Chondrocyte (in vitro differentiated cells): Measurements from ENCODE around the gene ANKRD13C. TPM values are rescaled to one million over a fixed set of nuclear protein-coding genes. Genes with fewer than 3 reads are reported as not detected.
A peak's percentile ranks its signal among the peaks of the same experiment; 100 is the strongest.

ENCODE experiments used
- DNase-seq: peaks from one replicate; pipeline ENCODE4 v3.0.0; 2021; ENCODE audit warnings: mixed read lengths, low spot score
- H3K27ac Mint-ChIP-seq: one replicate; pipeline ENCODE4 v1.8.0; 2021; ENCODE audit warnings: mild to moderate bottlenecking, moderate library complexity, mixed read lengths; ENCODE audit not compliant: unreplicated experiment
- H3K27me3 Mint-ChIP-seq: 2 replicates; pipeline ENCODE4 v1.8.0; 2021; ENCODE audit warnings: low read depth, mixed read lengths
- H3K36me3 Mint-ChIP-seq: 2 replicates; pipeline ENCODE4 v1.8.0; 2021; ENCODE audit warnings: low read depth, mixed read lengths
- H3K4me1 Mint-ChIP-seq: 2 replicates; pipeline ENCODE4 v1.8.0; 2021; ENCODE audit warnings: low read depth, mild to moderate bottlenecking, mixed read lengths
- H3K4me3 Mint-ChIP-seq: one replicate; pipeline ENCODE4 v1.8.0; 2021; ENCODE audit warnings: mild to moderate bottlenecking, moderate library complexity, mixed read lengths; ENCODE audit not compliant: unreplicated experiment
- H3K9me3 Mint-ChIP-seq: 2 replicates; pipeline ENCODE4 v1.8.0; 2021; ENCODE audit warnings: low read depth, mixed read lengths
- total RNA-seq: library from RNA; stranded (reverse); gene quantifications from 3 replicates; pipeline ENCODE4 v1.2.1, GENCODE V29; 2021
- TF ChIP-seq, protein P1 (sequence below): fragments of 200-600 bp; sonication (generic); IDR thresholded peaks from 2 replicates; pipeline ENCODE4 v1.5.0; 2021; ENCODE audit warnings: antibody characterized with exemption, mild to moderate bottlenecking, moderate library complexity

The ANKRD13C gene
- total RNA-seq, 1 donor from 2014 or later: 19.4 TPM

DNA sequence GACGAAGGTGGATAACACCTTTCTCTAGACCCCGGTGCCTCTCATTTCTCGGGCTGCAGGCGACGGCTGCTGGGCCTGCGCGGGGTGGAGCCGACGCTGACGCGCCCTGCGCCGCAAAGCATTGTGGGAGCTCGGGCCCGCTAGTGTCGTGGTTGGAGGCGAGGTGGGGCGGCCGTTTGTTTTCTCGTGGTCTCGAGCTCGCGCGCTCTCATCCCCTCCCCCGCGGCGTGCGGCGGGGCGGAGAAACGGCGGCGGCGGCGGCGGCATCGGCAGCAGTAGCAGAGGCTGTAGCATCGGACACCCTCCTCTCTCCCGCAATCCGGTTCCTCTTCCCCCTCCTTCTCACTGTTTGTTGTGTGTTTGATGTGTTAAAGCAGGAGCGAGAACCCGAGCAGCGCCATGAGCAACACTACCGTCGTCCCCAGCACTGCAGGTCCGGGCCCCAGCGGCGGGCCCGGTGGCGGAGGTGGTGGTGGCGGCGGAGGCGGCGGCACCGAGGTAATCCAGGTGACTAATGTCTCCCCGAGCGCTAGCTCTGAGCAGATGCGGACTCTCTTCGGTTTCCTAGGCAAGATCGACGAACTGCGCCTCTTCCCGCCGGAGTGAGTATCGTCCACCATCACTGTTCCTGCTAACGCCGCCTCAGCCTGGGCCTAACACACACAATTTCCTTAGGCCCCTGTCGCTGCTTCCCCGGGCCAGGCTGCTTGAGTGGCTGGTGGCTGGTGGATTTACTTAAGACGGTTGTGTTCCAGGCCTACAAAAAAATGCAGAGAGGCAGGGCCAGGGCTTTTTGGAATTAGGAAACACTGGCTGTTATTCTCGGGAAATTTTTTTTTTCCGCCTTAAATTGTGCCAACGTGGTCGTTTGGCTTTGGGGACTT lies 133.0 kb downstream of the ANKRD13C start, which contains the start of gene SRSF11:
TSS of gene SRSF11 (plus strand) at position 143 of the 884 bp plus-strand sequence. CDS start at position 400, 257 bp downstream.
- Mint-ChIP-seq H3K36me3 (peaks cover 14% of the 10 kb centered on the region), H3K27ac (peak within 1 kb of the TSS; percentile 98), H3K4me3 (peak within 1 kb of the TSS; percentile 83), H3K27me3 (no peaks in the 10 kb centered on the region), H3K9me3 (no peaks in the 10 kb centered on the region), H3K4me1 (peaks cover 46% of the 10 kb centered on the region)
- TF ChIP-seq, protein P1, sequence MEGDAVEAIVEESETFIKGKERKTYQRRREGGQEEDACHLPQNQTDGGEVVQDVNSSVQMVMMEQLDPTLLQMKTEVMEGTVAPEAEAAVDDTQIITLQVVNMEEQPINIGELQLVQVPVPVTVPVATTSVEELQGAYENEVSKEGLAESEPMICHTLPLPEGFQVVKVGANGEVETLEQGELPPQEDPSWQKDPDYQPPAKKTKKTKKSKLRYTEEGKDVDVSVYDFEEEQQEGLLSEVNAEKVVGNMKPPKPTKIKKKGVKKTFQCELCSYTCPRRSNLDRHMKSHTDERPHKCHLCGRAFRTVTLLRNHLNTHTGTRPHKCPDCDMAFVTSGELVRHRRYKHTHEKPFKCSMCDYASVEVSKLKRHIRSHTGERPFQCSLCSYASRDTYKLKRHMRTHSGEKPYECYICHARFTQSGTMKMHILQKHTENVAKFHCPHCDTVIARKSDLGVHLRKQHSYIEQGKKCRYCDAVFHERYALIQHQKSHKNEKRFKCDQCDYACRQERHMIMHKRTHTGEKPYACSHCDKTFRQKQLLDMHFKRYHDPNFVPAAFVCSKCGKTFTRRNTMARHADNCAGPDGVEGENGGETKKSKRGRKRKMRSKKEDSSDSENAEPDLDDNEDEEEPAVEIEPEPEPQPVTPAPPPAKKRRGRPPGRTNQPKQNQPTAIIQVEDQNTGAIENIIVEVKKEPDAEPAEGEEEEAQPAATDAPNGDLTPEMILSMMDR: peak; percentile 58
- peak; percentile 97 for DNase-seq

DNA sequence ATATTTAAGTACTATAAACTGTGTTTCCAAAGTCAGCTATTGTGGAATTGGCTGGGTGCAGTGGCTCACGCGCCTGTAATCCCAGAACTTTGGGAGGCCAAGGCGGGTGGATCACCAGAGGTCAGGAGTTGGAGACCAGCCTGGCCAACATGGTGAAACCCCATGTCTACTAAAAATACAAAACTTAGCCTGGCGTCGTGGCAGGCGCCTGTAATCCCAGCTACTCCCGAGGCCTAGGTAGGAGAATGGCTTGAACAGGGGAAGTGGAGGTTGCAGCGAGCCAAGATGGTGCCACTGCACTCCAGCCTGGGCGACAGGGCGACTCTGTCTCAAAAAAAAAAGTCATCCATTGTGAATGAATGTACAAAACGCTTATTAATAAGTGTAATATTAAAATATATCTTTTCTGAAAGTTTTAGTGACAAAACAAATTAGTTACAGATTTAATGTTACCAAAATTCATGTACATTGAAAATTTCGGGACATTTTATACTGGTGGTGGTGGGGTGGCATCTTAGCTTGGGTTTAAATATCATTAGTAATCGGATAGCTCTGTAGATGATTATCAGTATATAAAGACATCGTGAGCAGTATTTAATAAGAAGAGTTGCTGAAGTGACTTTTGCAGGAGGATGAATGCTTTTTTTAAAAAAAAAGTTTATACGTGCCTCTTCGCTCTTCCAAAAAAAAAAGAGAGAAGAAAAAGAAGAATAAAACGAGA lies 133.8 kb downstream of the ANKRD13C start:
- Mint-ChIP-seq H3K27ac (peak overlapping the region; percentile 98), H3K9me3 (no peaks in the 10 kb centered on the region), H3K27me3 (no peaks in the 10 kb centered on the region), H3K4me1 (peaks cover 41% of the 10 kb centered on the region), H3K4me3 (peak overlapping the region; percentile 83), H3K36me3 (peaks cover 14% of the 10 kb centered on the region)
- DNase-seq: no peak
- TF ChIP-seq, protein P1: no peak

DNA sequence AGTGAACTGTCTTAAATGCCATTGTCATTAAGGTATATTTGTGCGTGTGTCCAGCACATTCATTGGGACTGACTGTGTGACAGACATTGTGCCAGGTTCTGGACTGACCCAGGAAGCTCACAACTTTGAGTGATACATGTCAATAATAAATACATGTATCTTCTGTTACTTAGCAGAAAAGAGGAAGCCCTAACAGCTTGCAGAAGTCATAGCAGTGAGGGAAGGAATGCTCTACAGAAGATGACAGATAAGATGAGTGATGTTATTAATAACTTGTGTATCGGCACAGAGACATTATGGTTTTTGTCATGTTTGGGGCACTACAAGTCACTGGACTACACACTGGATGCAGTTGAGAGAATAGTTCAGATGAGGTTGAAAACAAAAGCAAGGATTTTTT lies 134.5 kb downstream of the ANKRD13C start:
- Mint-ChIP-seq H3K27me3 (no peaks in the 10 kb centered on the region), H3K9me3 (no peaks in the 10 kb centered on the region), H3K27ac (peak overlapping the region; percentile 74), H3K4me1 (peaks cover 40% of the 10 kb centered on the region), H3K36me3 (peaks cover 14% of the 10 kb centered on the region), H3K4me3 (no peak overlapping the region)
- no peak for DNase-seq
- TF ChIP-seq, protein P1: no peak

DNA sequence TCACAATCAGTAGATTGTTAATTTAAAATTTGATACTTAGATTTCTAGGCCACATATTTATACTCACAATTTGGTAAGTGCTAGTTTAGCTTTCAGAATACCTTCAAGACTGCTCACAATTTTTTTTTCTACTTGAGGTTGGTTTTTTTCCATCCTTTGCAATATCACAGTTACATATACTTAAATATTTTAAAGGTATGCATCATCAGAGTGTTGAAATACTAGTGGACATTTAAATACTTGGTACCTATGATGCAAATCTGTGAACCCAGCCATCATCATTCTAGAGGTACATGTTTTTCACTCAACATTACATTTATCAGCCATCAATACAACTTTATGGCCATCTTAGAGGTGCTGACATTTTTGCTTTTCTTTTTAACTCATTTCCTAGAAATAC lies 143.0 kb downstream of the ANKRD13C start:
- H3K27me3 Mint-ChIP-seq: no peaks in the 10 kb centered on the region
- TF ChIP-seq, protein P1: no peak
- H3K9me3 Mint-ChIP-seq: no peaks in the 10 kb centered on the region
- peaks cover 39% of the 10 kb centered on the region for H3K4me1 Mint-ChIP-seq
- no peak overlapping the region for H3K4me3 Mint-ChIP-seq
- no peak for DNase-seq
- H3K36me3 Mint-ChIP-seq: peaks cover 2% of the 10 kb centered on the region
- H3K27ac Mint-ChIP-seq: no peak overlapping the region

DNA sequence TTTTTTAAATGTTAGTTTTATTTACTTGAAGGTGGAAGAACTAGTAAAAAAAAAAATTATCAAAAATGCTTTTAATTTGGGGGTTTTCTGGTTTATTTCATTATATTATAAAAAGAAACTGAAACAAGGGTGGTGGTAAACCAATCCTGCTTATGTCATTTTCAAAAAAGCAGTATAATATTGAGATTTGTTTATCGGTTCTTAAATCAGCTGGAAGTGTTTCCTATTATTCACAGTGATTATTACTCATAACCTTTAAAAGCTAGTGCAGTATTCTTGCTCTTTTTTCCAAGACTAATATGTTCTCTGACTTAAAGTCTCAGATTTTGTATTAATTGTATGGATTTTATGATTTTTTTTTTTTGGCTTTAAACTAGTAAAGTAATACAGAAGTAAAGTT lies 143.7 kb downstream of the ANKRD13C start:
- no peaks in the 10 kb centered on the region for H3K27me3 Mint-ChIP-seq
- no peaks in the 10 kb centered on the region for H3K9me3 Mint-ChIP-seq
- TF ChIP-seq, protein P1: no peak
- peaks cover 2% of the 10 kb centered on the region for H3K36me3 Mint-ChIP-seq
- peaks cover 41% of the 10 kb centered on the region for H3K4me1 Mint-ChIP-seq
- no peak overlapping the region for H3K4me3 Mint-ChIP-seq
- H3K27ac Mint-ChIP-seq: no peak overlapping the region
- DNase-seq: no peak
